B cell (primary cell): ENCODE results near the gene RGS17.

Source experiments
- EZH2 ChIP-seq: IDR thresholded peaks from 2 replicates; pipeline ENCODE4 v1.6.1; 2012; ENCODE audit warnings: borderline replicate concordance, low read depth, mild to moderate bottlenecking, moderate library complexity, low read length; ENCODE audit not compliant: insufficient read depth, poor library complexity, severe bottlenecking
- TF ChIP-seq, protein P1 (sequence below): fragments of 200-600 bp; IDR thresholded peaks from one replicate; pipeline ENCODE4 v1.8.0; 2022; ENCODE audit warnings: antibody characterized with exemption, mild to moderate bottlenecking

GRCh38 chr6:153130515-153131036 is 506 bp downstream of the RGS17 start:
- TF ChIP-seq, protein P1, sequence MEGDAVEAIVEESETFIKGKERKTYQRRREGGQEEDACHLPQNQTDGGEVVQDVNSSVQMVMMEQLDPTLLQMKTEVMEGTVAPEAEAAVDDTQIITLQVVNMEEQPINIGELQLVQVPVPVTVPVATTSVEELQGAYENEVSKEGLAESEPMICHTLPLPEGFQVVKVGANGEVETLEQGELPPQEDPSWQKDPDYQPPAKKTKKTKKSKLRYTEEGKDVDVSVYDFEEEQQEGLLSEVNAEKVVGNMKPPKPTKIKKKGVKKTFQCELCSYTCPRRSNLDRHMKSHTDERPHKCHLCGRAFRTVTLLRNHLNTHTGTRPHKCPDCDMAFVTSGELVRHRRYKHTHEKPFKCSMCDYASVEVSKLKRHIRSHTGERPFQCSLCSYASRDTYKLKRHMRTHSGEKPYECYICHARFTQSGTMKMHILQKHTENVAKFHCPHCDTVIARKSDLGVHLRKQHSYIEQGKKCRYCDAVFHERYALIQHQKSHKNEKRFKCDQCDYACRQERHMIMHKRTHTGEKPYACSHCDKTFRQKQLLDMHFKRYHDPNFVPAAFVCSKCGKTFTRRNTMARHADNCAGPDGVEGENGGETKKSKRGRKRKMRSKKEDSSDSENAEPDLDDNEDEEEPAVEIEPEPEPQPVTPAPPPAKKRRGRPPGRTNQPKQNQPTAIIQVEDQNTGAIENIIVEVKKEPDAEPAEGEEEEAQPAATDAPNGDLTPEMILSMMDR: no peak
- TF ChIP-seq EZH2: no peak
